Upper lobe of left lung (tissue), 6 donors: ENCODE results near the gene FMO4. TPM values are rescaled to one million over a fixed set of nuclear protein-coding genes. Genes with fewer than 3 reads are reported as not detected.

Experiments
- ATAC-seq, 2 donors: fragments of 200-7000 bp; cut with Tn5 transposase; one replicate each; pipeline ENCODE4 v1.9.1; 2022; ENCODE audit warnings: mild to moderate bottlenecking in 2 of 2, moderate library complexity in 2 of 2; ENCODE audit not compliant: low FRiP score in 2 of 2
- DNase-seq, 2 donors: peaks; one replicate each; pipeline ENCODE4 v3.0.0-alpha.2; 2019 to 2020
- H3K27ac ChIP-seq, 4 donors: fragments of 200-600 bp; sonication (generic); one replicate each; pipeline ENCODE4 v1.5.1; 2016 to 2019
- H3K27me3 ChIP-seq, 4 donors: fragments of 200-600 bp; sonication (generic); one replicate each; pipeline ENCODE4 v1.5.1; 2017 to 2019
- H3K36me3 ChIP-seq, 4 donors: fragments of 200-600 bp; sonication (generic); one replicate each; pipeline ENCODE4 v1.5.1; 2016 to 2019
- H3K4me1 ChIP-seq, 4 donors: fragments of 200-600 bp; sonication (generic); one replicate each; pipeline ENCODE4 v1.5.1; 2018 to 2019
- H3K4me3 ChIP-seq, 4 donors: fragments of 200-600 bp; sonication (generic); one replicate each; pipeline ENCODE4 v1.5.1; 2017 to 2019; ENCODE audit warnings: mild to moderate bottlenecking in 2 of 4, moderate library complexity in 1 of 4
- H3K9me3 ChIP-seq, 4 donors: fragments of 200-600 bp; sonication (generic); one replicate each; pipeline ENCODE4 v1.5.1; 2018 to 2019
- CTCF ChIP-seq, 6 experiments: fragments of 450-650 bp in 4 of 6; fragments of 200-600 bp in 2 of 6; sonication (generic) in 2 of 6; IDR thresholded peaks; one replicate each; pipeline ENCODE4 v1.5.1; 2016 to 2019; ENCODE audit warnings: antibody characterized with exemption in 6 of 6
- EP300 ChIP-seq, 4 donors: sonication (generic); formaldehyde crosslinking; IDR thresholded peaks; one replicate each; pipeline ENCODE4 v1.5.1; 2017; ENCODE audit warnings: antibody characterized with exemption in 4 of 4, control low read depth in 2 of 4
- POLR2A ChIP-seq, 4 donors: fragments of 450-650 bp; IDR thresholded peaks; one replicate each; pipeline ENCODE4 v1.5.1; 2016 to 2017; ENCODE audit warnings: antibody characterized with exemption in 4 of 4, mild to moderate bottlenecking in 2 of 4
- POLR2AphosphoS5 ChIP-seq, 2 donors: sonication (generic); formaldehyde crosslinking; IDR thresholded peaks; one replicate each; pipeline ENCODE4 v1.5.1; 2017; ENCODE audit warnings: antibody characterized with exemption in 2 of 2
- WGBS, 2 donors: methylation state at CpG; one replicate each; pipeline ENCODE4 v1.1.5; 2017 to 2018; 5-methylcytosine and 5-hydroxymethylcytosine counted together
- total RNA-seq, 6 donors: library from RNA; depleted of rRNA in 4 of 6; stranded (reverse); fragments of >200 nt in 4 of 6; gene quantifications; one replicate each; pipeline versions ENCODE4 v1.1.0 to v1.2.1, GENCODE V29; 2016 to 2021
- donor health status: DM: no; HTN: no; CAD: no; lungs with moderate emphysema.
- donor health status: DM: no; HTN: yes; CAD: no; lungs with severe emphysema.

Gene FMO4
- total RNA-seq, 6 donors from 2014 or later, result 3.1 to 6.9 (median 3.7) TPM

- no peaks in the 10 kb centered on the region for H3K9me3 ChIP-seq
- 51 to 61% methylated on average over 5 of the region's 5 CpGs for WGBS, 2 donors
- no peak for TF ChIP-seq EP300 (IDR thresholded peaks at IDR 0.05)
- TF ChIP-seq POLR2AphosphoS5 (IDR thresholded peaks at IDR 0.05), result no peak
- no peak for TF ChIP-seq POLR2A (IDR thresholded peaks at IDR 0.05)
- TF ChIP-seq CTCF (IDR thresholded peaks at IDR 0.05), result no peak
- no peaks in the 10 kb centered on the region for H3K4me1 ChIP-seq
- peak overlapping the region in 1 of 4 donors; percentile 16 for H3K27ac ChIP-seq
- no peaks in the 10 kb centered on the region for H3K27me3 ChIP-seq
- no peak for ATAC-seq
- no peaks in the 10 kb centered on the region for H3K36me3 ChIP-seq
- no peak for DNase-seq
- H3K4me3 ChIP-seq, result no peak overlapping the region
Observed at GRCh38 chr1:171343727-171344472, 29.9 kb downstream of the FMO4 start.

GRCh38 chr1:171344473-171344820, 30.5 kb downstream of the FMO4 start:
- H3K27me3 ChIP-seq, result no peaks in the 10 kb centered on the region
- peak overlapping the region in 1 of 4 donors; percentile 16 for H3K27ac ChIP-seq
- H3K4me3 ChIP-seq, result no peak overlapping the region
- H3K36me3 ChIP-seq, result no peaks in the 10 kb centered on the region
- no peaks in the 10 kb centered on the region for H3K4me1 ChIP-seq
- DNase-seq (peak in 1 of 2 donors; percentile 23), ATAC-seq (peak in 1 of 2 donors; percentile 70)
- WGBS, 2 donors, result 49 to 51% methylated on average over 6 of the region's 6 CpGs
- no peak for TF ChIP-seq CTCF (IDR thresholded peaks at IDR 0.05)
- TF ChIP-seq EP300 (IDR thresholded peaks at IDR 0.05), result no peak
- TF ChIP-seq POLR2A (IDR thresholded peaks at IDR 0.05), result no peak
- TF ChIP-seq POLR2AphosphoS5 (IDR thresholded peaks at IDR 0.05), result no peak
- no peaks in the 10 kb centered on the region for H3K9me3 ChIP-seq

- no peaks in the 10 kb centered on the region for H3K4me1 ChIP-seq
- no peaks in the 10 kb centered on the region for H3K36me3 ChIP-seq
- no peak for DNase-seq
- ATAC-seq, result peak in 1 of 2 donors; percentile 44
- H3K27ac ChIP-seq, result no peak overlapping the region
- H3K9me3 ChIP-seq, result no peaks in the 10 kb centered on the region
- H3K4me3 ChIP-seq, result no peak overlapping the region
- no peaks in the 10 kb centered on the region for H3K27me3 ChIP-seq
- TF ChIP-seq CTCF (IDR thresholded peaks at IDR 0.05), result no peak
- TF ChIP-seq EP300 (IDR thresholded peaks at IDR 0.05), result no peak
Observed at GRCh38 chr1:171345536-171345935, 31.6 kb downstream of the FMO4 start.

GRCh38 chr1:171346881-171347280, 32.9 kb downstream of the FMO4 start:
- H3K36me3 ChIP-seq, result no peaks in the 10 kb centered on the region
- ATAC-seq (no peak), DNase-seq (no peak)
- no peaks in the 10 kb centered on the region for H3K4me1 ChIP-seq
- TF ChIP-seq CTCF (IDR thresholded peaks at IDR 0.05), result no peak
- no peak for TF ChIP-seq POLR2A (IDR thresholded peaks at IDR 0.05)
- no peak for TF ChIP-seq POLR2AphosphoS5 (IDR thresholded peaks at IDR 0.05)
- no peak for TF ChIP-seq EP300 (IDR thresholded peaks at IDR 0.05)
- no peak overlapping the region for H3K4me3 ChIP-seq
- H3K27me3 ChIP-seq, result no peaks in the 10 kb centered on the region
- H3K27ac ChIP-seq, result no peak overlapping the region
- 93 to 96% methylated on average over 1 of the region's 1 CpG for WGBS, 2 donors
- no peaks in the 10 kb centered on the region for H3K9me3 ChIP-seq

- Histone ChIP-seq H3K4me3 (no peak overlapping the region), H3K27ac (peak overlapping the region in 1 of 4 donors; percentile 16), H3K9me3 (no peaks in the 10 kb centered on the region), H3K4me1 (no peaks in the 10 kb centered on the region), H3K36me3 (no peaks in the 10 kb centered on the region), H3K27me3 (no peaks in the 10 kb centered on the region)
- DNase-seq (no peak), ATAC-seq (peak in 1 of 2 donors; percentile 47)
- TF ChIP-seq EP300 (IDR thresholded peaks at IDR 0.05) (no peak), POLR2AphosphoS5 (IDR thresholded peaks at IDR 0.05) (no peak), POLR2A (IDR thresholded peaks at IDR 0.05) (no peak), CTCF (IDR thresholded peaks at IDR 0.05) (no peak)
Observed at GRCh38 chr1:171350594-171350993, 36.6 kb downstream of the FMO4 start.
